ENCODE measurements around the gene MARCHF2. TPM values are rescaled to one million over a fixed set of nuclear protein-coding genes. Genes with fewer than 3 reads are reported as not detected.

MARCHF2 gene
- total and polyA plus RNA-seq, 9 of the 15 experiments (the other 6 are each of a cell fraction or from before 2014, with no cell fraction given): 0.39 to 6.4 (median 2.2) TPM

DNA sequence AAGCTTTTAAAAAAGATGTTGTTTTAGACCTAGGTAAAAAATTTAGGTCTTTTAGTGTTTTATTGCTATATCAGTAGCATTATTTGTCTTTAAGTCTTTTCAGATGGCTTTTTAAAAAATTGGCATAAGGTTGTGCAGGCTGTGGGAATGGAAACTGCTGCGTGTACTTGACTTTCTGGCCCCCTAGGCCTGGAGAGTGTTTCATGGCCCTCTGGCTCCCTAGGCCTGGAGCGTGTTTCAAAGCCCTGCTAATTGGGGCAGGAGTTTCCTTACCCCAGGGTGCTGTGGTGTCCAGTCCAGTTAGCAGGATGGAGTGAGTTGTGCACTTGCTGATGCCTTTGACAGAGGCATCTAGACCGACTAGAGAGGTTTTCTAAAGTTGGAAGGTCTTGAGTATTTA is 65.5 kb downstream of the MARCHF2 start (continued):
- TF ChIP-seq, protein P1, sequence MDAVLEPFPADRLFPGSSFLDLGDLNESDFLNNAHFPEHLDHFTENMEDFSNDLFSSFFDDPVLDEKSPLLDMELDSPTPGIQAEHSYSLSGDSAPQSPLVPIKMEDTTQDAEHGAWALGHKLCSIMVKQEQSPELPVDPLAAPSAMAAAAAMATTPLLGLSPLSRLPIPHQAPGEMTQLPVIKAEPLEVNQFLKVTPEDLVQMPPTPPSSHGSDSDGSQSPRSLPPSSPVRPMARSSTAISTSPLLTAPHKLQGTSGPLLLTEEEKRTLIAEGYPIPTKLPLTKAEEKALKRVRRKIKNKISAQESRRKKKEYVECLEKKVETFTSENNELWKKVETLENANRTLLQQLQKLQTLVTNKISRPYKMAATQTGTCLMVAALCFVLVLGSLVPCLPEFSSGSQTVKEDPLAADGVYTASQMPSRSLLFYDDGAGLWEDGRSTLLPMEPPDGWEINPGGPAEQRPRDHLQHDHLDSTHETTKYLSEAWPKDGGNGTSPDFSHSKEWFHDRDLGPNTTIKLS (IDR thresholded peaks at IDR 0.05; ENCODE audit: borderline replicate concordance, low read depth): no peak
- TF ChIP-seq, protein P2, sequence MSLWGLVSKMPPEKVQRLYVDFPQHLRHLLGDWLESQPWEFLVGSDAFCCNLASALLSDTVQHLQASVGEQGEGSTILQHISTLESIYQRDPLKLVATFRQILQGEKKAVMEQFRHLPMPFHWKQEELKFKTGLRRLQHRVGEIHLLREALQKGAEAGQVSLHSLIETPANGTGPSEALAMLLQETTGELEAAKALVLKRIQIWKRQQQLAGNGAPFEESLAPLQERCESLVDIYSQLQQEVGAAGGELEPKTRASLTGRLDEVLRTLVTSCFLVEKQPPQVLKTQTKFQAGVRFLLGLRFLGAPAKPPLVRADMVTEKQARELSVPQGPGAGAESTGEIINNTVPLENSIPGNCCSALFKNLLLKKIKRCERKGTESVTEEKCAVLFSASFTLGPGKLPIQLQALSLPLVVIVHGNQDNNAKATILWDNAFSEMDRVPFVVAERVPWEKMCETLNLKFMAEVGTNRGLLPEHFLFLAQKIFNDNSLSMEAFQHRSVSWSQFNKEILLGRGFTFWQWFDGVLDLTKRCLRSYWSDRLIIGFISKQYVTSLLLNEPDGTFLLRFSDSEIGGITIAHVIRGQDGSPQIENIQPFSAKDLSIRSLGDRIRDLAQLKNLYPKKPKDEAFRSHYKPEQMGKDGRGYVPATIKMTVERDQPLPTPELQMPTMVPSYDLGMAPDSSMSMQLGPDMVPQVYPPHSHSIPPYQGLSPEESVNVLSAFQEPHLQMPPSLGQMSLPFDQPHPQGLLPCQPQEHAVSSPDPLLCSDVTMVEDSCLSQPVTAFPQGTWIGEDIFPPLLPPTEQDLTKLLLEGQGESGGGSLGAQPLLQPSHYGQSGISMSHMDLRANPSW (CRISPR knock-in tag; IDR thresholded peaks at IDR 0.05): no peak
- no peak for TF ChIP-seq RFX7 (CRISPR knock-in tag; IDR thresholded peaks at IDR 0.05)
- no peak for TF ChIP-seq TCF3 (CRISPR knock-in tag; IDR thresholded peaks at IDR 0.05)

DNA sequence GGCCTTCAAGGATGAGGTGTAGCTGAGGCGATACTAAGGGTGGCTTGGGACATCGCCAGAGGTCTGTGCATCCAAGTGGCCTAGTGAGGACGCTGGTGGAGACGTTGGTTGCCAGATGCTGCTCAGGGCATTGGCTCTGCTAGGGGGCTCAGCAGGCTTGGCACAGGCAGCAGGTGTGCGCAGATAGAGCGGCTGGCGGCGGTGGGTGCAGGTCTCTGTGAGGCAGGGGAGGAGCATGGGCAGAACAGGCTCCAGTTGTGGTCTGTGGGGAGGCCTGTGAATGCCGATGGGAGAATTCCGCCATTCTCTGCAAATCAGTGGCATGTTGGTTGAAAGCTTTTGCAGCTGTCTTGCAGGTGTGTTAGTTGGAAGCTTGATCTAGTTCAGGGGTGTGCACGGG is 68.1 kb downstream of the MARCHF2 start:
- no TSS peak for BruUV-seq (replicated peaks)
- H4K20me1 ChIP-seq (replicated peaks; ENCODE audit: control insufficient read depth, insufficient read depth, low read length): peaks cover 12% of the 10 kb centered on the region

More for the DNA sequence above, 68.1 kb downstream of the MARCHF2 start:
- ATAC-seq (no peak), DNase-seq (ENCODE audit: extremely low read depth in 1 of 4, low spot score in 3 of 4) (no peak), FAIRE-seq (no peak)
- H3K4me2 ChIP-seq (ENCODE audit: insufficient read depth, low read length): no peak overlapping the region
- peaks cover 0 to 12% of the 10 kb centered on the region in 2 experiments; a peak in 1 of 5 replicates for H3K4me1 ChIP-seq (replicated peaks in 1 of 2; ENCODE audit: control insufficient read depth in 2 of 2, insufficient read depth in 2 of 2, low read length in 2 of 2)
- ChIA-PET POLR2A (interaction anchor here (1.0 to 1.1 kb wide), 2 partner anchors 9 to 17 kb away, joined by 3 to 8 read pairs; no protein-coding TSS in a partner anchor), CTCF (ENCODE audit: low intra/inter-chr PET ratio) (no interaction called here)
- in situ Hi-C loops (cut with MboI) (no loop called here), intact Hi-C loops (cut with micrococcal nuclease) (no loop called here)
- H3K36me3 ChIP-seq (ENCODE audit: control insufficient read depth, insufficient read depth, low read length): peaks cover 90% of the 10 kb centered on the region
- no peak overlapping the region for H2AFZ ChIP-seq (ENCODE audit: low read depth, low read length)
- H3K4me3 ChIP-seq: no peak overlapping the region
- H3K27ac ChIP-seq (ENCODE audit: extremely low read depth, low read depth, low read length): no peak overlapping the region
- no peaks in the 10 kb centered on the region for H3K27me3 ChIP-seq (ENCODE audit: control insufficient read depth in 2 of 2, insufficient read depth in 2 of 2, low read length in 2 of 2)
- peaks cover 54% of the 10 kb centered on the region for H3K79me2 ChIP-seq (ENCODE audit: control insufficient read depth, insufficient read depth, low read length)
- TF ChIP-seq MBD2 (IDR thresholded peaks at IDR 0.05; ENCODE audit: borderline replicate concordance, low read depth): no peak
- peak; percentile 47; the same call in 1 of the 2 replicates for TF ChIP-seq POLR2G (IDR thresholded peaks at IDR 0.05; ENCODE audit: low read depth, low read length)
- 87% methylated on average over 11 of the region's 11 CpGs for WGBS (ENCODE audit: insufficient coverage, low coverage, missing lambda C conversion rate)
- no peaks in the 10 kb centered on the region for H3K9me1 ChIP-seq (ENCODE audit: control insufficient read depth, insufficient read depth, low read length)
- no peaks in the 10 kb centered on the region for H3K9me3 ChIP-seq (replicated peaks; ENCODE audit: control insufficient read depth, insufficient read depth, low read depth, low read length)
- H3K9ac ChIP-seq (ENCODE audit: insufficient read depth in 1 of 2, low read depth in 2 of 2, low read length in 2 of 2): 0 out of 4 replicates have a peak overlapping the region, but pooled peaks of 1 of the 2 experiments have one; percentile 40
